Coronary artery (tissue), 2 donors: ENCODE data around the gene RAPGEF1.

Experiments used
- DNase-seq: peaks from one replicate; pipeline ENCODE4 v3.0.0-alpha.2; 2017; ENCODE audit warnings: low spot score
- H3K27ac ChIP-seq, 2 donors: fragments of 200-600 bp; sonication (generic); one replicate each; pipeline ENCODE4 v1.5.1; 2016 to 2019
- H3K4me3 ChIP-seq: fragments of 200-600 bp; sonication (generic); 2 replicates; pipeline ENCODE4 v1.5.1; 2016; ENCODE audit warnings: mild to moderate bottlenecking, moderate library complexity
- TF ChIP-seq, protein P1 (sequence below): fragments of 200-600 bp; sonication (generic); IDR thresholded peaks from one replicate; pipeline ENCODE4 v1.5.1; 2019; ENCODE audit warnings: antibody characterized with exemption

RAPGEF1 gene

DNA sequence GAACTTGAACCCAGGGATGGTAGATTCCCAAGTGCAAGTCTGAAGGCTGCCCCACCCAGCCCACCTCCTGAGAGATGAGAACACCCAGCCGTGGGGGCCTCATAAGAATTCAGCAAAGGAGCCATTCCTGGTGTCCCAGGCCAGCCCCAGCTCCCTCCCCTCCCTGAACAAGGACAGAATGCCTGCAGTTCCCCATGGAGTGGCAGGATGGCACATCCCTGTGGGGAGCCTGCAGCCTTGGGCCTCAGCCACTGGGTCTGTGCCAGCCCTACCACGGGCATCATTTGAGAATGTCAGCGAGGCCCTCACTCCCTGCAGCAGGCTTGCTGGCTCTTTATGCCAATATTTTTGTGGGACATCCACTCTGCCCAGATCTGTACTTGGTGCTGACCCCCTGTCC lies 36.2 kb upstream of the RAPGEF1 start:
- TF ChIP-seq, protein P1, sequence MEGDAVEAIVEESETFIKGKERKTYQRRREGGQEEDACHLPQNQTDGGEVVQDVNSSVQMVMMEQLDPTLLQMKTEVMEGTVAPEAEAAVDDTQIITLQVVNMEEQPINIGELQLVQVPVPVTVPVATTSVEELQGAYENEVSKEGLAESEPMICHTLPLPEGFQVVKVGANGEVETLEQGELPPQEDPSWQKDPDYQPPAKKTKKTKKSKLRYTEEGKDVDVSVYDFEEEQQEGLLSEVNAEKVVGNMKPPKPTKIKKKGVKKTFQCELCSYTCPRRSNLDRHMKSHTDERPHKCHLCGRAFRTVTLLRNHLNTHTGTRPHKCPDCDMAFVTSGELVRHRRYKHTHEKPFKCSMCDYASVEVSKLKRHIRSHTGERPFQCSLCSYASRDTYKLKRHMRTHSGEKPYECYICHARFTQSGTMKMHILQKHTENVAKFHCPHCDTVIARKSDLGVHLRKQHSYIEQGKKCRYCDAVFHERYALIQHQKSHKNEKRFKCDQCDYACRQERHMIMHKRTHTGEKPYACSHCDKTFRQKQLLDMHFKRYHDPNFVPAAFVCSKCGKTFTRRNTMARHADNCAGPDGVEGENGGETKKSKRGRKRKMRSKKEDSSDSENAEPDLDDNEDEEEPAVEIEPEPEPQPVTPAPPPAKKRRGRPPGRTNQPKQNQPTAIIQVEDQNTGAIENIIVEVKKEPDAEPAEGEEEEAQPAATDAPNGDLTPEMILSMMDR = no peak
- Histone ChIP-seq H3K27ac (no peak overlapping the region), H3K4me3 (no peak overlapping the region)
- DNase-seq = no peak

DNA sequence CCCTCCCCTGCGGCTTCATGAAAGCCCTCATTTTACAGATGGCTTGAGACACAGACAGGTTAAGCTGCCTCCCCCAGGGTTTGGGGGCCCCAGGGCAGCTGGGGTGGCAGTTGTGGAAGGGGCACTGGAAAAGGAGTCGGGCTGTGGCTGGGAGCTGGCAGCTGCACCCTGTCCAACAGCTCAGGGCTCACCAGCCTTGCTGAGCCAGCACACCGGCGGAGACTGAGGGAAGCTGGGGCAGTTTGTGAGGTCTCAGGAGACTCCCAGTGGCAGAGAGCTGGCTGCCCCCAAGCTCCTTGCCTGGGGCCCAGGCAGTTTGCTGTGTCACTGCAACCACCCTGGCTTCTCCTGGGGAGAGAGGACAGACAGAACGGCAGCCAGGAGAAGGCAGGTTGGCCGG lies 34.8 kb upstream of the RAPGEF1 start:
- H3K4me3 ChIP-seq = no peak overlapping the region
- H3K27ac ChIP-seq = no peak overlapping the region
- TF ChIP-seq, protein P1 = no peak
- DNase-seq = no peak

DNA sequence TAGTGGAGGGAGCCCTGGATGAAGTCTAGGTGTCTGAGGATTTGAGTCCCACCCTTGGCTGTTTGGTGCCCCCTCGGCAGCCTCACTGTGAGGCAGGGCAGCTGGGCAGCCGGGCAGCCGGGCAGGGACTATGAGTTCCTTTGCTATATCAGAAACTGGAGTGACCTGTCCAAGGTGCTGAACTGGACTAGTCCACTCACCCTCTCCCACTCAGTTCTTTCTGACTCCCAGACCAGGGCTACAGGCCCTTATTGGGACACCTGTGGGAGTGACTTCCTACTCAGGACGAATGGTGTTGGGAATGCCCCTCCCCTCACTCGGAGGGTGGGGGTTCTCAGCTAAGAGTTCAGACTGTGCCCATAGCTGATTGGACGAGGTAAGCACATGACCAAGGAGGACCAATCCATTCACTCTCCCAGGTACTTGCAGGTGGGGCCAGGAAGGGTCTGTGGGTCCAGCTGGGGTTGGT lies 34.1 kb upstream of the RAPGEF1 start:
- Histone ChIP-seq H3K4me3 (no peak overlapping the region), H3K27ac (no peak overlapping the region)
- TF ChIP-seq, protein P1 = no peak
- DNase-seq = no peak

DNA sequence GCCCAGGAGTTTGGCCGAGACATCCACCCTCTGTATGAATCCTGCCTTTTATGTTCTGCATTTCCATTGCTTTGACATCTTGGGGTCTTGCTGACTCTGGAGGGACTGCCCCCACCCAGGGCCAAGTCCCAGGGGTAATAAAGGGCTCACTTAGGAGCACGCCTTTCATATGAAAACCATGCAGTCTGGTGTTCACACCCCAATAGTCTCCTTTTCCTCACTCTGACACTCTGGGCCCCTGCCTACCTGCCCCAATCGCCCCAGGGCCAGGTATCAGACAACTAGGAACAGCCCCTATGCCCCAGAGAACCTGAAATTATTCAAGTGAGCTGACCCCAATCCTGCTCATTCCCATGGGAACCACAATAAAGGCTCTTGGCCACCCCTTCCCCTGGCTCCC lies 33.1 kb upstream of the RAPGEF1 start:
- no peak for DNase-seq
- H3K4me3 ChIP-seq = no peak overlapping the region
- TF ChIP-seq, protein P1 = no peak
- H3K27ac ChIP-seq = no peak overlapping the region

DNA sequence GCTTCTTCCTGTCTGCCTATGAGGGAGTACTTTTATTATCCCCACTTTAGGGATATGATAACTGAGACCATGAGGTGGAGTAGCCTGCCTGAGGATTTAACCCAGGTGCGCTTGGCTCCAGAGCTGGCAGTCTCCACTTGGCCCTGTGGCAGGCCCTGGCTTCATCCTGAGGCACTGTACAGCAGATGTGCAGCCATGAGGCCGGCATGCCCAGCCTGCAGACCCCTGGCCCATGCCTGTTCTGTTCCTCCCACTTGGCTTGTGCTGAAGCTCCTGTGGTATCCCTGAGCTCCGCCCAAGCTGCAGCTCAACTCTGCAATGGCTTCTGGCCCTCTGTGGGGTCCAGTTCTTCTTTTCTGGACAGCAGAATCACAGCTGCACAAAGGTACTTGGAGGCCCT lies 31.8 kb upstream of the RAPGEF1 start:
- H3K4me3 ChIP-seq = no peak overlapping the region
- DNase-seq = no peak
- TF ChIP-seq, protein P1 = no peak

DNA sequence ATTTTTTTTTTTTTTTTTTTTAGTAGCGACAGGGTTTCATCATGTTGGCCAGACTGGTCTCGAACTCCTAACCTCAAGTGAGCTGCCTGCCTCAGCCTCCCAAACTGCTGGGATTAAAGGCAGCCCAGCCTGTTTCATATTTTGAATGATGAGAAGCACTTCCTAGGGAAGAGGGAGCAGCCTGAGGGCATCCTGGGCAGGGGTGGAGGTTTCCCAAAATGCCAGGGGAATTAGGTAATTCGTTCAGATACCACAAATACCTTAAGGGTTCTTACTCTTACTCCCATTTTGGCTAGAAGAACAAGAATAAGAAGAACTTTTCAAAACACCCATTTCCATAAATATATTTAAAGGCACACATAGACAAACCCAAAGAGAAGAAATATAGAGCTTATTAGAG lies 29.5 kb upstream of the RAPGEF1 start:
- H3K27ac ChIP-seq = no peak overlapping the region
- no peak for DNase-seq
- H3K4me3 ChIP-seq = no peak overlapping the region
- TF ChIP-seq, protein P1 = no peak

More for the DNA sequence above, 31.8 kb upstream of the RAPGEF1 start:
- no peak overlapping the region for H3K27ac ChIP-seq

DNA sequence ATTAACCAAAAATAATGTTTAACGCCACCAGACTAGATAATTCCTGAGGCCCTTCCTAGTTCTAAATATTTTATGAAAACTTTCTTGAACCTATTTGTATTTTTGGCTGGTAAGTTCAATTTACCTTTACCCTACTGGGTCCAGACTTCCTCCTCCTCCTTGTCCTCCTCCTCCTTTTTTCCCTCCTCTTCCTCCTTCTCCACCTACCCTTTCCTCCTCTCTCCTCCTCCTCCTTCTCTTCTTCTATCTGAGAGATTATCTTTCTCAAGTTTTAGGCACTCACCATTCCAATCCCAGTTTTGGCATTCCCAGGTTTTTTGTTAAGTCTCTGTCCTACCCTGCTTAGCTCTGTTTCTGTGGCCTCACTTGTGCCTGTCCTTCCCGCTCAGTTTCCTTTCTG lies 24.7 kb upstream of the RAPGEF1 start:
- Histone ChIP-seq H3K27ac (no peak overlapping the region), H3K4me3 (no peak overlapping the region)
- TF ChIP-seq, protein P1 = no peak
- DNase-seq = no peak
